ENCODE measurements around the gene RIPOR3.
"Not testable (repeated sequence)": the region's sequence is repeated elsewhere in the genome, so short reads cannot be mapped to it uniquely, and the experiment has no call there.

Gene RIPOR3

GRCh38 chr20:50547964-50548363 is 143.4 kb downstream of the RIPOR3 start:
- no peak for DNase-seq

- DNase-seq, result no peak
These were observed 144.5 kb downstream of the RIPOR3 start for GRCh38 chr20:50546729-50547314.

GRCh38 chr20:50545126-50545525 is 146.2 kb downstream of the RIPOR3 start:
- no peak for DNase-seq

GRCh38 chr20:50543326-50543725 is 148.0 kb downstream of the RIPOR3 start:
- DNase-seq, result no peak

- no peak for DNase-seq
These were observed 149.7 kb downstream of the RIPOR3 start for GRCh38 chr20:50541606-50542041.

GRCh38 chr20:50540620-50541605 is 150.4 kb downstream of the RIPOR3 start:
- DNase-seq, result no peak

- DNase-seq, result not testable (repeated sequence)
These were observed 151.5 kb downstream of the RIPOR3 start for GRCh38 chr20:50539798-50540197.

- no peak for DNase-seq
These were observed 153.1 kb downstream of the RIPOR3 start for GRCh38 chr20:50538276-50538675.

- no peak for DNase-seq
These were observed 153.7 kb downstream of the RIPOR3 start for GRCh38 chr20:50537546-50538201.

- DNase-seq, result no peak
These were observed 155.0 kb downstream of the RIPOR3 start for GRCh38 chr20:50536333-50536732.
